ENCODE data around the gene AFF2. TPM values are rescaled to one million over a fixed set of nuclear protein-coding genes. Genes with fewer than 3 reads are reported as not detected.

The AFF2 gene
- total RNA-seq, 5 donors from 2014 or later (not counting 1 experiment from before 2014, with no cell fraction given), result 0.95 to 4.1 (median 2.3) TPM

DNA sequence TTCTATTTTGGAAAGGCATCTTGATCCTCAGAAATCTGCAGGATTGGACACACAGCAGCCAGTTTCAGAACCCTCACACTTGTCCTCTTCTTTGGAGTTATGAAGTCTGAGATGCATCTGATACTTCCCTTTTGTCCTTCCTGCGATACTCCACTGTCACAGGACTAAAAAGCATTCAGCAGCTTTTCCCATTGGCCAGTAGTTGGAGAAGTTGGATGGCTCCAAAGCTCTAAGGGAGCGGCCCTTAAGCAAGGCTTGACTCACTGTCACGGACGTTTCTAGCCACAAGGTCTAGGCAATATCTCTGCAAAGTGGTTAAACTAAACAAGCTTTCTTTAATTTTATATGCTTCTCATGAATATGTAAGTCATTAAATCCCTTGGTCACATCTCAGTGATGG is 417.0 kb downstream of the AFF2 start:
- Mint-ChIP-seq H3K27me3 (peaks cover 0 to 14% of the 10 kb centered on the region in 2 donors), H3K9me3 (no peaks in the 10 kb centered on the region), H3K27ac (no peak overlapping the region), H3K4me3 (no peak overlapping the region), H3K36me3 (no peaks in the 10 kb centered on the region), H3K4me1 (no peaks in the 10 kb centered on the region)
- no peak overlapping the region for H3K27ac ChIP-seq (ENCODE audit: low read length)
- H3K9me3 ChIP-seq, result no peaks in the 10 kb centered on the region
- CTCF ChIA-PET, result no interaction called here
- no CpG with 5 or more reads among the region's 4 CpGs for WGBS (ENCODE audit: insufficient coverage)
- DNase-seq (no peak), ATAC-seq (replicated peaks in 1 of 4) (no peak)
- POLR2A ChIA-PET, result no interaction called here
- no peaks in the 10 kb centered on the region for H3K4me1 ChIP-seq (ENCODE audit: control insufficient read depth in 1 of 2, extremely low read depth in 1 of 2, insufficient read depth in 2 of 2, low read length in 2 of 2)
- H3K36me3 ChIP-seq (ENCODE audit: control insufficient read depth in 2 of 2, extremely low read depth in 1 of 2, insufficient read depth in 1 of 2, low read length in 1 of 2), result no peaks in the 10 kb centered on the region
- no peak overlapping the region for H3K4me3 ChIP-seq (ENCODE audit: control insufficient read depth in 1 of 2, extremely low read depth in 1 of 2, low read length in 1 of 2)
- no peaks in the 10 kb centered on the region for H3K27me3 ChIP-seq (replicated peaks in 1 of 2; ENCODE audit: control insufficient read depth in 2 of 2, extremely low read depth in 1 of 2, insufficient read depth in 2 of 2, low read length in 1 of 2)

DNA sequence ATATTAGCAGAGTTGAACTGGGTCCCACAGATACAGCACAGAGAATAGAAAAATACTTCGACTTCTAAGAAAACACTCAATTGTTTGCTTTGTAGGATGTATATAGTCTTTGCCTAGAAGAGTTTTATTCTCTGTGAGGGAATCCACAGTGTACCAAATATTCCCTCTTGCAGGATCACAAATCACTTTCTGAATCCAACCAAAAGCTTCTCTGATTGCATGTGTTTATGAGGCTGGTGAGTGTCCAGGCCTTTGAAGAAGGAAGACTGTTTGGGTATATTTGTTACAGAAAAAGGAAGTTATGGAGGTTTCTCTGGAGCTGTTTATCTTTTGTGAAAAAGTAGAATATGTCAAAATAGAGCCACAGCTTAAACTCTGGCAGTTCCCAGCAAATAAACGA is 423.2 kb downstream of the AFF2 start:
- no peaks in the 10 kb centered on the region for H3K9me3 ChIP-seq
- H3K27ac ChIP-seq (ENCODE audit: low read length), result no peak overlapping the region
- ChIA-PET POLR2A (no interaction called here), CTCF (no interaction called here)
- no peaks in the 10 kb centered on the region for H3K27me3 ChIP-seq (replicated peaks in 1 of 2; ENCODE audit: control insufficient read depth in 2 of 2, extremely low read depth in 1 of 2, insufficient read depth in 2 of 2, low read length in 1 of 2)
- H3K4me3 Mint-ChIP-seq, result no peak overlapping the region
- H3K4me3 ChIP-seq (ENCODE audit: control insufficient read depth in 1 of 2, extremely low read depth in 1 of 2, low read length in 1 of 2), result no peak overlapping the region
- no peak for ATAC-seq (replicated peaks in 1 of 4)
- H3K9me3 Mint-ChIP-seq, result no peaks in the 10 kb centered on the region
- no peak for DNase-seq
- peaks cover 0 to 15% of the 10 kb centered on the region in 2 donors for H3K27me3 Mint-ChIP-seq
- H3K27ac Mint-ChIP-seq, result no peak overlapping the region
- H3K4me1 ChIP-seq (ENCODE audit: control insufficient read depth in 1 of 2, extremely low read depth in 1 of 2, insufficient read depth in 2 of 2, low read length in 2 of 2), result no peaks in the 10 kb centered on the region
- H3K4me1 Mint-ChIP-seq, result no peaks in the 10 kb centered on the region
- no peaks in the 10 kb centered on the region for H3K36me3 Mint-ChIP-seq
- no CpG with 5 or more reads among the region's 2 CpGs for WGBS (ENCODE audit: insufficient coverage)
- no peaks in the 10 kb centered on the region for H3K36me3 ChIP-seq (ENCODE audit: control insufficient read depth in 2 of 2, extremely low read depth in 1 of 2, insufficient read depth in 1 of 2, low read length in 1 of 2)

DNA sequence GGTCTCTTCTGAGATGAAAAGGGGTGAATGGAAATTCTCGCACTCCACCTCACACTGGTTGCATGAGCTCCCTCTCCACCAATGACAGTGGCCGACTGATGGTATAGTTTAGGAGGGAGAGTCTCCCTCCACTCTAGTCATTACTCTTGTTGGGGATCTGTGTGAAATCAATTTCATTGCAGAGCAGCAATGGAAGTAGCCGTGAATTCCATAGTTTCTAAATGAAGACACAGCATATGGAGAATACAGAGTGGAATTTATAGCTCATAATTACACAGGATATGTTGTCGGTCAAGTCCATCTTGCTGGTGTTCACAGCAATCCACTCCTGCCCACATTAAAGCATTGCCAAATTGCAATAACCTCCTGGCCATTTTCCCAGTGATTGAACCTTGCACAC is 426.0 kb downstream of the AFF2 start:
- Mint-ChIP-seq H3K4me1 (no peaks in the 10 kb centered on the region), H3K9me3 (no peaks in the 10 kb centered on the region), H3K27me3 (peaks cover 0 to 15% of the 10 kb centered on the region in 2 donors), H3K27ac (no peak overlapping the region), H3K4me3 (no peak overlapping the region), H3K36me3 (no peaks in the 10 kb centered on the region)
- no peak overlapping the region for H3K27ac ChIP-seq (ENCODE audit: low read length)
- ATAC-seq (replicated peaks in 1 of 4) (no peak), DNase-seq (no peak)
- ChIA-PET POLR2A (no interaction called here), CTCF (no interaction called here)
- H3K27me3 ChIP-seq (replicated peaks in 1 of 2; ENCODE audit: control insufficient read depth in 2 of 2, extremely low read depth in 1 of 2, insufficient read depth in 2 of 2, low read length in 1 of 2), result no peaks in the 10 kb centered on the region
- H3K4me1 ChIP-seq (ENCODE audit: control insufficient read depth in 1 of 2, extremely low read depth in 1 of 2, insufficient read depth in 2 of 2, low read length in 2 of 2), result no peaks in the 10 kb centered on the region
- H3K9me3 ChIP-seq, result no peaks in the 10 kb centered on the region
- H3K36me3 ChIP-seq (ENCODE audit: control insufficient read depth in 2 of 2, extremely low read depth in 1 of 2, insufficient read depth in 1 of 2, low read length in 1 of 2), result no peaks in the 10 kb centered on the region
- H3K4me3 ChIP-seq (ENCODE audit: control insufficient read depth in 1 of 2, extremely low read depth in 1 of 2, low read length in 1 of 2), result no peak overlapping the region
- no CpG with 5 or more reads among the region's 4 CpGs for WGBS (ENCODE audit: insufficient coverage)

DNA sequence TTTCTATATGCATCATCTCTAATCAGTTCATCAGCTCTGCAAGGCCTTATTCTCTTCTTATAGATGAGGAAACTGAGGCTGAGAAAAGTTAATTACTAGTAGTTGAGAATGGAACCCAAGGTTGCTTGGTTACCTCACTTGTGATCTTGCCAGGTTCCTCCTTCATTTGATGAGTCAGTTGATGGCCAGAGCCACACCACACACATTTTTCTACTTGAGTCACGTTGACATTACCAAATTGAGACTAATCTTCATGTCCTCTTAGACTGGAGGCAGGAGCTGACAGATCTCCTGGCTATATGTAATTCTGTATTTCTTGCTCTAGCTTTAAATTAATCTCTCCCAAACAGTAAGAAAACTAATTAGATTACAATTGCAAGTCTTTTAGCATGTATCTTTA is 428.4 kb downstream of the AFF2 start:
- Mint-ChIP-seq H3K4me1 (no peaks in the 10 kb centered on the region), H3K36me3 (no peaks in the 10 kb centered on the region), H3K27ac (no peak overlapping the region), H3K9me3 (no peaks in the 10 kb centered on the region), H3K4me3 (no peak overlapping the region), H3K27me3 (peaks cover 0 to 11% of the 10 kb centered on the region in 2 donors)
- H3K36me3 ChIP-seq (ENCODE audit: control insufficient read depth in 2 of 2, extremely low read depth in 1 of 2, insufficient read depth in 1 of 2, low read length in 1 of 2), result no peaks in the 10 kb centered on the region
- ChIA-PET POLR2A (no interaction called here), CTCF (no interaction called here)
- no peaks in the 10 kb centered on the region for H3K9me3 ChIP-seq
- H3K27ac ChIP-seq (ENCODE audit: low read length), result no peak overlapping the region
- H3K4me1 ChIP-seq (ENCODE audit: control insufficient read depth in 1 of 2, extremely low read depth in 1 of 2, insufficient read depth in 2 of 2, low read length in 2 of 2), result no peaks in the 10 kb centered on the region
- no peak overlapping the region for H3K4me3 ChIP-seq (ENCODE audit: control insufficient read depth in 1 of 2, extremely low read depth in 1 of 2, low read length in 1 of 2)
- DNase-seq (no peak), ATAC-seq (replicated peaks in 1 of 4) (no peak)
- WGBS (ENCODE audit: insufficient coverage), result no CpG with 5 or more reads among the region's 1 CpG
- H3K27me3 ChIP-seq (replicated peaks in 1 of 2; ENCODE audit: control insufficient read depth in 2 of 2, extremely low read depth in 1 of 2, insufficient read depth in 2 of 2, low read length in 1 of 2), result no peaks in the 10 kb centered on the region

DNA sequence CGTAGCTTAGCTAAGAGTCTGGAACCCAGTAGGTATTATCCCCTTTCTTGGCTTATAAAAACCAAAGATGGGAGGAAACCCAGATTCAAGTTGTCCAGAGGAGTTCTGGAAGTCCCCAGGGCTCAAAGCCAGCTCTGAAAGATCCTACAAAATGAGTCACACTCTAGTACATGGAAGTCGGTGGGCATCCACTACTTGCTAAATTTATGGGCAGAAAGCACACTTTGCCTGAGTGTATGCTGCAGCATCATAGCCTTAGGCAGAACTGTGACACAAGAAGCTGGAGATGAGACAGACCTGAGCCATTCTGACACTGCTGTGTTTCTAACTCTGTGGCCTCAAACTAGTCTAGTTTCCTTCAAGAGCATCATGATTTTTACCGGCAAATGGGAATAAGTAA is 429.3 kb downstream of the AFF2 start:
- WGBS (ENCODE audit: insufficient coverage), result 83% methylated on average over 1 of the region's 3 CpGs
- Histone ChIP-seq H3K9me3 (no peaks in the 10 kb centered on the region), H3K4me1 (ENCODE audit: control insufficient read depth in 1 of 2, extremely low read depth in 1 of 2, insufficient read depth in 2 of 2, low read length in 2 of 2) (no peaks in the 10 kb centered on the region), H3K27me3 (replicated peaks in 1 of 2; ENCODE audit: control insufficient read depth in 2 of 2, extremely low read depth in 1 of 2, insufficient read depth in 2 of 2, low read length in 1 of 2) (no peaks in the 10 kb centered on the region), H3K27ac (ENCODE audit: low read length) (no peak overlapping the region), H3K36me3 (ENCODE audit: control insufficient read depth in 2 of 2, extremely low read depth in 1 of 2, insufficient read depth in 1 of 2, low read length in 1 of 2) (no peaks in the 10 kb centered on the region), H3K4me3 (ENCODE audit: control insufficient read depth in 1 of 2, extremely low read depth in 1 of 2, low read length in 1 of 2) (no peak overlapping the region)
- POLR2A ChIA-PET, result no interaction called here
- H3K9me3 Mint-ChIP-seq, result no peaks in the 10 kb centered on the region
- no peak overlapping the region for H3K4me3 Mint-ChIP-seq
- DNase-seq (no peak), ATAC-seq (replicated peaks in 1 of 4) (no peak)
- CTCF ChIA-PET, result no interaction called here
- no peaks in the 10 kb centered on the region for H3K36me3 Mint-ChIP-seq
- H3K27me3 Mint-ChIP-seq, result peaks cover 0 to 14% of the 10 kb centered on the region in 2 donors
- no peaks in the 10 kb centered on the region for H3K4me1 Mint-ChIP-seq
- no peak overlapping the region for H3K27ac Mint-ChIP-seq

DNA sequence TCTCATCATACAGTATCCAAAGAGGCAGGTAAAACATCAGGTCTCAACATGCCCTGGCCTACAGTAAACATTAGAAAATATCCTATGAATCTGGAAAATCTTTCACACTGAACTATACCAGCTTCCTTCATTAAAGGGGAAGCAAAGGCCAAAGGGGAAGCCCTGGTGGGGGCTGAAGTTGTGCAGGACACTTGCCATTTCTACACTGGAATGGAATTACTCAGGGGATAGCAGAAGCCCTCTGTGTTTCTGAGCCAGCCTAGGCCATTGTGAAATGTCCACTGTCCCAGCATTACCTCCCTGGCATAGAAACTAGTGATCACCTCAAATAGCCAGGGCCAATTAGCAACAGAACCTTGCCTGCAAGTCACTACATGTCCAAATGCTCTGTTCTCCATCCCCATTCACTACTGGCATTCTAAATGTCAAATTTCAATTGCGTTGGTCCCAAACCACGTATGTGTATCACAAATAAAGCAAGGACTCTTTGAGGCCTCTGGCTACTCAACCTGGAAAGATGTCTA is 429.9 kb downstream of the AFF2 start:
- Histone ChIP-seq H3K9me3 (no peaks in the 10 kb centered on the region), H3K4me1 (ENCODE audit: control insufficient read depth in 1 of 2, extremely low read depth in 1 of 2, insufficient read depth in 2 of 2, low read length in 2 of 2) (no peaks in the 10 kb centered on the region), H3K4me3 (ENCODE audit: control insufficient read depth in 1 of 2, extremely low read depth in 1 of 2, low read length in 1 of 2) (no peak overlapping the region), H3K36me3 (ENCODE audit: control insufficient read depth in 2 of 2, extremely low read depth in 1 of 2, insufficient read depth in 1 of 2, low read length in 1 of 2) (no peaks in the 10 kb centered on the region), H3K27me3 (replicated peaks in 1 of 2; ENCODE audit: control insufficient read depth in 2 of 2, extremely low read depth in 1 of 2, insufficient read depth in 2 of 2, low read length in 1 of 2) (no peaks in the 10 kb centered on the region), H3K27ac (ENCODE audit: low read length) (no peak overlapping the region)
- Mint-ChIP-seq H3K4me1 (no peaks in the 10 kb centered on the region), H3K27ac (no peak overlapping the region), H3K36me3 (no peaks in the 10 kb centered on the region), H3K4me3 (no peak overlapping the region), H3K27me3 (peaks cover 0 to 14% of the 10 kb centered on the region in 2 donors), H3K9me3 (no peaks in the 10 kb centered on the region)
- DNase-seq (no peak), ATAC-seq (replicated peaks in 1 of 4) (no peak)
- POLR2A ChIA-PET, result no interaction called here
- CTCF ChIA-PET, result no interaction called here
- no CpG with 5 or more reads among the region's 2 CpGs for WGBS (ENCODE audit: insufficient coverage)

DNA sequence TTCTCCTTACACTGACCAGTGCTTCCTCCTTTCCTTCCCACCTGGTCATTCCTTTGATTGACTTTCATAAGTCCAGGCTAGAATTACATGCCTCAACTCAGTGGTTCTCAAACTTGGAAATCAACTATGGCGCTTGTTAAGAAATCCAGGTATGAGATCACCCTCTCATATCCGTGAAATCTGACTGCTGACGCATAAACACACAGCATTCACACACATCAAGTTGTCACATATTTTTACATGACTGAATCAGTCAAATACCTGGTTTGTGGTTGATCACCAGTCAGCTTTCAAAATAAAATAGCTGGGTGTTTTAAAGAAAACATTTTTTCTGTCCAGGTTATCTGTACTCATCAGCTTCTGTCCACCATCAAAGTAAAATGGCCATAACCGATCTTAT is 433.5 kb downstream of the AFF2 start:
- H3K36me3 ChIP-seq (ENCODE audit: control insufficient read depth in 2 of 2, extremely low read depth in 1 of 2, insufficient read depth in 1 of 2, low read length in 1 of 2), result no peaks in the 10 kb centered on the region
- H3K27me3 ChIP-seq (replicated peaks in 1 of 2; ENCODE audit: control insufficient read depth in 2 of 2, extremely low read depth in 1 of 2, insufficient read depth in 2 of 2, low read length in 1 of 2), result no peaks in the 10 kb centered on the region
- ATAC-seq (replicated peaks in 1 of 4) (no peak), DNase-seq (no peak)
- Mint-ChIP-seq H3K36me3 (no peaks in the 10 kb centered on the region), H3K9me3 (no peaks in the 10 kb centered on the region), H3K4me3 (no peak overlapping the region), H3K4me1 (no peaks in the 10 kb centered on the region), H3K27ac (no peak overlapping the region), H3K27me3 (peaks cover 0 to 7% of the 10 kb centered on the region in 2 donors)
- H3K4me1 ChIP-seq (ENCODE audit: control insufficient read depth in 1 of 2, extremely low read depth in 1 of 2, insufficient read depth in 2 of 2, low read length in 2 of 2), result no peaks in the 10 kb centered on the region
- no peak overlapping the region for H3K27ac ChIP-seq (ENCODE audit: low read length)
- ChIA-PET CTCF (no interaction called here), POLR2A (no interaction called here)
- no CpG with 5 or more reads among the region's 4 CpGs for WGBS (ENCODE audit: insufficient coverage)
- no peak overlapping the region for H3K4me3 ChIP-seq (ENCODE audit: control insufficient read depth in 1 of 2, extremely low read depth in 1 of 2, low read length in 1 of 2)
- H3K9me3 ChIP-seq, result no peaks in the 10 kb centered on the region

Measured in T-cell (primary cell).